ENCODE measurements around the gene UCK2.

The UCK2 gene

GRCh38 chr1:165871311-165872067, 44.1 kb downstream of the UCK2 start:
- no peaks in the 10 kb centered on the region for H3K9me3 ChIP-seq
- no peaks in the 10 kb centered on the region for H3K27me3 ChIP-seq
- TF ChIP-seq, protein P1, sequence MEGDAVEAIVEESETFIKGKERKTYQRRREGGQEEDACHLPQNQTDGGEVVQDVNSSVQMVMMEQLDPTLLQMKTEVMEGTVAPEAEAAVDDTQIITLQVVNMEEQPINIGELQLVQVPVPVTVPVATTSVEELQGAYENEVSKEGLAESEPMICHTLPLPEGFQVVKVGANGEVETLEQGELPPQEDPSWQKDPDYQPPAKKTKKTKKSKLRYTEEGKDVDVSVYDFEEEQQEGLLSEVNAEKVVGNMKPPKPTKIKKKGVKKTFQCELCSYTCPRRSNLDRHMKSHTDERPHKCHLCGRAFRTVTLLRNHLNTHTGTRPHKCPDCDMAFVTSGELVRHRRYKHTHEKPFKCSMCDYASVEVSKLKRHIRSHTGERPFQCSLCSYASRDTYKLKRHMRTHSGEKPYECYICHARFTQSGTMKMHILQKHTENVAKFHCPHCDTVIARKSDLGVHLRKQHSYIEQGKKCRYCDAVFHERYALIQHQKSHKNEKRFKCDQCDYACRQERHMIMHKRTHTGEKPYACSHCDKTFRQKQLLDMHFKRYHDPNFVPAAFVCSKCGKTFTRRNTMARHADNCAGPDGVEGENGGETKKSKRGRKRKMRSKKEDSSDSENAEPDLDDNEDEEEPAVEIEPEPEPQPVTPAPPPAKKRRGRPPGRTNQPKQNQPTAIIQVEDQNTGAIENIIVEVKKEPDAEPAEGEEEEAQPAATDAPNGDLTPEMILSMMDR (IDR thresholded peaks at IDR 0.05) = no peak
- peak overlapping the region; percentile 60 for H3K27ac ChIP-seq
- no peaks in the 10 kb centered on the region for H3K36me3 ChIP-seq
- H3K4me3 ChIP-seq (ENCODE audit: low read depth in 1 of 2, low read length in 1 of 2) = no peak overlapping the region
- peaks cover 41% of the 10 kb centered on the region in 2 experiments for H3K4me1 ChIP-seq (ENCODE audit: control insufficient read depth in 1 of 2, insufficient read depth in 1 of 2, low read depth in 1 of 2, low read length in 1 of 2)

- TF ChIP-seq, protein P1 (IDR thresholded peaks at IDR 0.05) = no peak
- Histone ChIP-seq H3K4me1 (ENCODE audit: control insufficient read depth in 1 of 2, insufficient read depth in 1 of 2, low read depth in 1 of 2, low read length in 1 of 2) (peaks cover 41 to 46% of the 10 kb centered on the region in 2 experiments), H3K27me3 (no peaks in the 10 kb centered on the region), H3K9me3 (no peaks in the 10 kb centered on the region), H3K4me3 (ENCODE audit: low read depth in 1 of 2, low read length in 1 of 2) (no peak overlapping the region), H3K27ac (peak overlapping the region; percentile 39), H3K36me3 (no peaks in the 10 kb centered on the region)
Measured at GRCh38 chr1:165873481-165873880, 46.1 kb downstream of the UCK2 start.

GRCh38 chr1:165874643-165875042, 47.2 kb downstream of the UCK2 start:
- H3K9me3 ChIP-seq = no peaks in the 10 kb centered on the region
- no peaks in the 10 kb centered on the region for H3K36me3 ChIP-seq
- no peak overlapping the region for H3K4me3 ChIP-seq (ENCODE audit: low read depth in 1 of 2, low read length in 1 of 2)
- H3K4me1 ChIP-seq (ENCODE audit: control insufficient read depth in 1 of 2, insufficient read depth in 1 of 2, low read depth in 1 of 2, low read length in 1 of 2) = peaks cover 44 to 50% of the 10 kb centered on the region in 2 experiments
- H3K27me3 ChIP-seq = no peaks in the 10 kb centered on the region
- H3K27ac ChIP-seq = no peak overlapping the region
- TF ChIP-seq, protein P1 (IDR thresholded peaks at IDR 0.05) = no peak

DNA sequence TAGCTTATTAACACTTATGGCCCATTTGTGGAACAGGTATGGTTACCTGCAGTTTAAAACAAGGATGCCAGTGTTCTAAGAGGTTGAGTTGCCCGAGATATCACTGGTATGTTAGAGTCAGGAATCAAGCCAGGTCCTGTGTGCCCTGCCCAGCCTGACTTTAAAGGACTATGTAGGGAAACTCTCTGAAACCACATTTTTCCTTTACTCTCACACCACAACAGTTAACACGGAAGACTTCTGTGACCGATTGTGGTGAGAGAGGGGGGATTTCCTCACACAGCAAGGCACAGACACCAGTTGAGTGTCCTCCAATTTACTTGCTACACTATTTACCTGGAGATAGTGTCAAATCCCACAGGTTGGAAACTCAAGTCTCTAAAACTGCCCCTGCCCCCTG, 47.8 kb downstream of the UCK2 start:
- TF ChIP-seq, protein P1 (IDR thresholded peaks at IDR 0.05) = no peak
- Histone ChIP-seq H3K4me3 (ENCODE audit: low read depth in 1 of 2, low read length in 1 of 2) (no peak overlapping the region), H3K4me1 (ENCODE audit: control insufficient read depth in 1 of 2, insufficient read depth in 1 of 2, low read depth in 1 of 2, low read length in 1 of 2) (peaks cover 49 to 55% of the 10 kb centered on the region in 2 experiments), H3K27me3 (no peaks in the 10 kb centered on the region), H3K27ac (peak overlapping the region; percentile 3), H3K36me3 (no peaks in the 10 kb centered on the region), H3K9me3 (no peaks in the 10 kb centered on the region)

GRCh38 chr1:165875604-165876003, 48.2 kb downstream of the UCK2 start:
- H3K4me1 ChIP-seq (ENCODE audit: control insufficient read depth in 1 of 2, insufficient read depth in 1 of 2, low read depth in 1 of 2, low read length in 1 of 2) = peaks cover 53 to 59% of the 10 kb centered on the region in 2 experiments
- H3K27me3 ChIP-seq = no peaks in the 10 kb centered on the region
- H3K36me3 ChIP-seq = no peaks in the 10 kb centered on the region
- H3K9me3 ChIP-seq = no peaks in the 10 kb centered on the region
- no peak overlapping the region for H3K4me3 ChIP-seq (ENCODE audit: low read depth in 1 of 2, low read length in 1 of 2)
- peak overlapping the region; percentile 3 for H3K27ac ChIP-seq
- TF ChIP-seq, protein P1 (IDR thresholded peaks at IDR 0.05) = no peak

Measured in neutrophil (primary cell).